Endothelial cell of umbilical vein (primary cell): ENCODE data around the gene SEMA4D. TPM values are rescaled to one million over a fixed set of nuclear protein-coding genes. Genes with fewer than 3 reads are reported as not detected.

ENCODE experiments used
- BruUV-seq: library from RNA; stranded (reverse); fragments of 400-500 nt; replicated peaks from 2 replicates; lab custom pipeline; 2021; lab: Mats Ljungman, UMichigan
- CTCF ChIA-PET: fragments of 300-600, 350-600 bp; sonication (Branson Sonifier 250); formaldehyde crosslinking; loops from one replicate; lab custom pipeline; 2021; ENCODE audit warnings: antibody characterized with exemption, inconsistent platforms; lab: Charles Lee
- POLR2A ChIA-PET: fragments of 300-600, 350-600 bp; sonication (Branson Sonifier 250); formaldehyde crosslinking; loops from one replicate; lab custom pipeline; 2021; ENCODE audit warnings: antibody characterized with exemption, inconsistent platforms; lab: Charles Lee
- DNase-seq: peaks from one replicate; pipeline ENCODE4 v3.0.0-alpha.2; 2011; ENCODE audit warnings: low read depth, low spot score
- FAIRE-seq: peaks from 2 replicates; lab custom pipeline; 2011; peaks lifted over from hg19 to GRCh38; lab: Jason Lieb, UNC
- H2AFZ ChIP-seq: 2 replicates; pipeline ENCODE4 v1.6.0; 2012; ENCODE audit warnings: low read depth, low read length, control low read depth, inconsistent platforms
- H3K27ac ChIP-seq: 2 replicates; pipeline ENCODE4 v1.5.1; 2011; ENCODE audit warnings: low read depth, mild to moderate bottlenecking, control low read depth, low read length, moderate library complexity; ENCODE audit not compliant: insufficient read depth
- H3K27me3 ChIP-seq, 2 experiments: 2 replicates each; pipeline versions ENCODE4 v1.6.0 to v1.6.1; 2011; ENCODE audit warnings: low read length in 2 of 2, mixed read lengths in 1 of 2; ENCODE audit not compliant: control insufficient read depth in 2 of 2, insufficient read depth in 2 of 2
- H3K36me3 ChIP-seq, 2 experiments: 2 replicates in 1 of 2; 3 replicates in 1 of 2; pipeline ENCODE4 v1.5.1; 2011; ENCODE audit warnings: low read length in 2 of 2, mild to moderate bottlenecking in 1 of 2, moderate library complexity in 1 of 2; ENCODE audit not compliant: control insufficient read depth in 2 of 2, insufficient read depth in 2 of 2; ENCODE audit errors: extremely low read depth in 1 of 2
- H3K4me1 ChIP-seq: 3 replicates; pipeline ENCODE4 v1.5.1; 2011; ENCODE audit warnings: mild to moderate bottlenecking, low read length; ENCODE audit not compliant: control insufficient read depth, insufficient read depth; ENCODE audit errors: extremely low read depth
- H3K4me2 ChIP-seq: 2 replicates; pipeline ENCODE4 v1.6.1; 2011; ENCODE audit warnings: low read length, control low read depth, mixed read lengths; ENCODE audit not compliant: insufficient read depth
- H3K4me3 ChIP-seq, 3 experiments: fragments of 200-600 bp in 1 of 3; sonication (generic), shearing (Covaris generic) in 1 of 3; replicated peaks in 1 of 3; 2 replicates each; pipeline ENCODE4 v1.5.1; 2011 to 2016; ENCODE audit warnings: control low read depth in 3 of 3, low read length in 3 of 3, mild to moderate bottlenecking in 2 of 3, inconsistent platforms in 1 of 3, low read depth in 1 of 3, moderate library complexity in 1 of 3; ENCODE audit not compliant: insufficient read depth in 1 of 3
- H3K79me2 ChIP-seq: 2 replicates; pipeline ENCODE4 v1.6.0; 2012; ENCODE audit warnings: low read length, inconsistent platforms; ENCODE audit not compliant: control insufficient read depth, insufficient read depth
- H3K9ac ChIP-seq: replicated peaks from 2 replicates; pipeline ENCODE3; 2011; ENCODE audit warnings: low read length, control low read depth; ENCODE audit not compliant: insufficient read depth; ENCODE audit errors: extremely low read depth
- H3K9me1 ChIP-seq: replicated peaks from 3 replicates; pipeline ENCODE4 v1.6.0; 2011; ENCODE audit warnings: mild to moderate bottlenecking, low read length; ENCODE audit not compliant: control insufficient read depth, insufficient read depth; ENCODE audit errors: extremely low read depth
- H3K9me3 ChIP-seq: replicated peaks from 2 replicates; pipeline ENCODE4 v1.5.1; 2012; ENCODE audit warnings: low read length, inconsistent platforms; ENCODE audit not compliant: control insufficient read depth, insufficient read depth
- H4K20me1 ChIP-seq: replicated peaks from 2 replicates; pipeline ENCODE3; 2011; ENCODE audit warnings: mild to moderate bottlenecking, low read length; ENCODE audit not compliant: control insufficient read depth, insufficient read depth; ENCODE audit errors: extremely low read depth
- CTCF ChIP-seq, 2 donors: IDR thresholded peaks; 1 replicate in 1 of 2; 2 replicates in 1 of 2; pipeline ENCODE4 v1.5.1; 2011; ENCODE audit warnings: low read length in 2 of 2, mild to moderate bottlenecking in 2 of 2, moderate library complexity in 2 of 2, control low read depth in 1 of 2, inconsistent platforms in 1 of 2, low read depth in 1 of 2; ENCODE audit not compliant: insufficient read depth in 1 of 2; ENCODE audit errors: extremely low read depth in 1 of 2
- EZH2 ChIP-seq: IDR thresholded peaks from 2 replicates; pipeline ENCODE4 v1.6.1; 2012; ENCODE audit warnings: borderline replicate concordance, low read depth, mild to moderate bottlenecking, moderate library complexity, low read length, inconsistent platforms; ENCODE audit not compliant: severe bottlenecking
- FOS ChIP-seq: IDR thresholded peaks from 2 replicates; pipeline ENCODE4 v1.6.1; 2011; ENCODE audit warnings: mild to moderate bottlenecking, low read length, moderate library complexity, borderline replicate concordance; ENCODE audit not compliant: insufficient read depth
- GATA2 ChIP-seq: IDR thresholded peaks from 2 replicates; pipeline ENCODE4 v1.7.0; 2011; ENCODE audit warnings: low read depth, mild to moderate bottlenecking, moderate library complexity, mixed read lengths, low read length; ENCODE audit not compliant: insufficient read length, insufficient read depth
- JUN ChIP-seq: IDR thresholded peaks from 2 replicates; pipeline ENCODE4 v1.6.1; 2011; ENCODE audit warnings: borderline replicate concordance, low read depth; ENCODE audit not compliant: insufficient read length, insufficient read depth
- MAX ChIP-seq: IDR thresholded peaks from 2 replicates; pipeline ENCODE4 v1.6.1; 2011; ENCODE audit not compliant: insufficient read depth, insufficient read length
- MYC ChIP-seq: IDR thresholded peaks from one replicate; pipeline ENCODE4 v1.6.1; 2011; ENCODE audit warnings: mild to moderate bottlenecking, low read depth, low read length
- POLR2A ChIP-seq: IDR thresholded peaks from 2 replicates; pipeline ENCODE4 v1.6.1; 2012; ENCODE audit warnings: low read depth, mild to moderate bottlenecking, control low read depth, low read length
- POLR2AphosphoS5 ChIP-seq: IDR thresholded peaks from 2 replicates; pipeline ENCODE4 v1.6.1; 2012; ENCODE audit warnings: low read depth, mild to moderate bottlenecking, control low read depth, low read length, moderate library complexity; ENCODE audit not compliant: insufficient read depth
- dilution Hi-C: fragments of 300-500 bp; cut with MboI; formaldehyde crosslinking; loops from one replicate; pipeline ENCODE4 v1.15.0; 2019; ENCODE audit warnings: low sequenced_read_pairs; ENCODE audit not compliant: extremely low pct_ligation_motif_present
- intact Hi-C: fragments of 100-400 bp; cut with micrococcal nuclease; formaldehyde crosslinking; loops from one replicate; pipeline ENCODE4 v1.10.0; 2022
- polyA plus RNA-seq, 4 experiments: library from polyadenylated mRNA; depleted of rRNA in 3 of 4; stranded (reverse) in 3 of 4; unstranded in 1 of 4; fragments of >200 nt; gene quantifications; 2 replicates each; pipeline versions ENCODE4 v1.2.1 to v1.2.3, GENCODE V29; 2011 to 2012; ENCODE audit warnings: missing spikeins in 1 of 4
- total RNA-seq: library from RNA; stranded (reverse); gene quantifications from 2 replicates; pipeline ENCODE4 v1.2.3, GENCODE V29; 2021

Gene SEMA4D
- total and polyA plus RNA-seq, 2 donors (not counting 3 experiments of a cell fraction or from before 2014, with no cell fraction given) = 3.9 to 15.7 TPM

- FAIRE-seq (no peak), DNase-seq (no peak)
- BruUV-seq = no TSS peak
- POLR2A ChIA-PET = no interaction called here
- H3K36me3 ChIP-seq = no peaks in the 10 kb centered on the region
- no peaks in the 10 kb centered on the region for H3K27me3 ChIP-seq
- H3K9me3 ChIP-seq = no peaks in the 10 kb centered on the region
- no peak overlapping the region for H3K27ac ChIP-seq
- dilution Hi-C loops = no loop called here
- intact Hi-C loops = no loop called here
- H3K4me3 ChIP-seq = no peak overlapping the region
- no peak overlapping the region for H2AFZ ChIP-seq
- CTCF ChIA-PET = no interaction called here
- no peaks in the 10 kb centered on the region for H3K9me1 ChIP-seq
- H4K20me1 ChIP-seq = no peaks in the 10 kb centered on the region
- H3K4me1 ChIP-seq = peaks cover 11% of the 10 kb centered on the region
- TF ChIP-seq CTCF (IDR thresholded peaks at IDR 0.05; ENCODE audit: extremely low read depth in 1 of 2, insufficient read depth in 1 of 2, low read depth in 1 of 2, low read length in 2 of 2) (no peak), GATA2 (no peak), POLR2A (no peak), MAX (no peak), EZH2 (no peak), JUN (no peak), FOS (no peak), POLR2AphosphoS5 (no peak), MYC (no peak)
- no peaks in the 10 kb centered on the region for H3K79me2 ChIP-seq
- H3K4me2 ChIP-seq = no peak overlapping the region
- no peak overlapping the region for H3K9ac ChIP-seq
Measured at GRCh38 chr9:89482901-89483361, 15.0 kb downstream of the SEMA4D start.
